Mesenchymal stem cell (in vitro differentiated cells and primary cell): Measurements from ENCODE around the gene RERE.

Experiments used
- DNase-seq: peaks from one replicate; pipeline ENCODE4 v3.0.0-alpha.2; 2013
- H2AFZ ChIP-seq: one replicate; pipeline ENCODE4 v1.6.1; 2013; ENCODE audit warnings: low read depth, mild to moderate bottlenecking, control low read depth, inconsistent platforms, low read length, moderate library complexity
- H2AK5ac ChIP-seq: 2 replicates; pipeline ENCODE4 v1.6.1; 2013; ENCODE audit warnings: low read length, moderate library complexity, mild to moderate bottlenecking, inconsistent platforms; ENCODE audit not compliant: severe bottlenecking
- H2BK120ac ChIP-seq: one replicate; pipeline ENCODE4 v1.6.1; 2013; ENCODE audit warnings: low read depth, mild to moderate bottlenecking, inconsistent platforms, low read length, moderate library complexity
- H2BK12ac ChIP-seq, 2 experiments: one replicate each; pipeline ENCODE4 v1.6.1; 2013; ENCODE audit warnings: inconsistent platforms in 2 of 2, low read length in 2 of 2, mild to moderate bottlenecking in 2 of 2, moderate library complexity in 2 of 2, control low read depth in 1 of 2
- H2BK15ac ChIP-seq: one replicate; pipeline ENCODE4 v1.6.1; 2013; ENCODE audit warnings: mild to moderate bottlenecking, low read depth, inconsistent platforms; ENCODE audit not compliant: poor library complexity, severe bottlenecking
- H2BK5ac ChIP-seq: 2 replicates; pipeline ENCODE4 v1.6.1; 2013; ENCODE audit warnings: low read depth, mild to moderate bottlenecking, low read length, control low read depth, inconsistent platforms; ENCODE audit not compliant: poor library complexity, severe bottlenecking
- H3K14ac ChIP-seq, 2 experiments: one replicate each; pipeline ENCODE4 v1.6.1; 2013; ENCODE audit warnings: inconsistent platforms in 2 of 2, low read length in 2 of 2, control low read depth in 1 of 2, mild to moderate bottlenecking in 1 of 2, moderate library complexity in 1 of 2
- H3K18ac ChIP-seq, 2 experiments: one replicate each; pipeline ENCODE4 v1.6.1; 2013; ENCODE audit warnings: inconsistent platforms in 2 of 2, low read length in 2 of 2, control low read depth in 1 of 2, low read depth in 1 of 2, mild to moderate bottlenecking in 1 of 2
- H3K23ac ChIP-seq, 2 experiments: one replicate each; pipeline ENCODE4 v1.6.1; 2013; ENCODE audit warnings: inconsistent platforms in 2 of 2, low read length in 2 of 2, mild to moderate bottlenecking in 2 of 2, moderate library complexity in 2 of 2, control low read depth in 1 of 2
- H3K27ac ChIP-seq: 2 replicates; pipeline ENCODE4 v1.5.1; 2013; ENCODE audit warnings: mild to moderate bottlenecking, moderate library complexity, low read length, control low read depth, inconsistent platforms; ENCODE audit not compliant: poor library complexity, severe bottlenecking
- H3K27me3 ChIP-seq, 2 experiments: 2 replicates each; pipeline versions ENCODE4 v1.6.1 to v1.7.0; 2013; ENCODE audit warnings: low read length in 2 of 2, mild to moderate bottlenecking in 2 of 2, moderate library complexity in 2 of 2, control low read depth in 1 of 2, inconsistent platforms in 1 of 2; ENCODE audit not compliant: control insufficient read depth in 1 of 2, insufficient read depth in 1 of 2
- H3K36me3 ChIP-seq, 2 experiments: 2 replicates each; pipeline versions ENCODE4 v1.6.1 to v1.7.0; 2013; ENCODE audit warnings: low read length in 2 of 2, control low read depth in 1 of 2, inconsistent platforms in 1 of 2, low read depth in 1 of 2, mild to moderate bottlenecking in 1 of 2; ENCODE audit not compliant: insufficient read depth in 2 of 2, control insufficient read depth in 1 of 2
- H3K4ac ChIP-seq, 2 experiments: one replicate each; pipeline ENCODE4 v1.6.1; 2013; ENCODE audit warnings: inconsistent platforms in 2 of 2, low read length in 2 of 2, mild to moderate bottlenecking in 2 of 2, moderate library complexity in 2 of 2, control low read depth in 1 of 2, low read depth in 1 of 2
- H3K4me1 ChIP-seq: 2 replicates; pipeline ENCODE4 v1.6.1; 2013; ENCODE audit warnings: low read depth, low read length, control low read depth; ENCODE audit not compliant: control insufficient read depth, insufficient read depth
- H3K4me2 ChIP-seq: 2 replicates; pipeline ENCODE4 v1.6.1; 2013; ENCODE audit warnings: low read length, mild to moderate bottlenecking, inconsistent platforms; ENCODE audit not compliant: poor library complexity, severe bottlenecking
- H3K4me3 ChIP-seq, 2 experiments: 2 replicates each; pipeline versions ENCODE4 v1.5.1 to v1.7.0; 2013; ENCODE audit warnings: low read length in 2 of 2, mild to moderate bottlenecking in 2 of 2, control low read depth in 1 of 2, low read depth in 1 of 2; ENCODE audit not compliant: insufficient read depth in 1 of 2
- H3K79me1 ChIP-seq: replicated peaks from 2 replicates; pipeline ENCODE4 v1.6.1; 2013; ENCODE audit warnings: mild to moderate bottlenecking, control low read depth, low read length, inconsistent platforms; ENCODE audit not compliant: poor library complexity, severe bottlenecking
- H3K9ac ChIP-seq: 2 replicates; pipeline ENCODE4 v1.7.0; 2013; ENCODE audit warnings: mild to moderate bottlenecking, low read length, moderate library complexity
- H3K9me3 ChIP-seq: 2 replicates; pipeline ENCODE4 v1.7.0; 2013; ENCODE audit warnings: mild to moderate bottlenecking, low read length; ENCODE audit not compliant: control insufficient read depth
- H4K8ac ChIP-seq: one replicate; pipeline ENCODE4 v1.6.1; 2013; ENCODE audit warnings: inconsistent platforms, mild to moderate bottlenecking, low read length, moderate library complexity
- H4K91ac ChIP-seq: one replicate; pipeline ENCODE4 v1.6.1; 2013; ENCODE audit warnings: mild to moderate bottlenecking, low read length, inconsistent platforms
- WGBS: methylation state at CpG from one replicate; pipeline ENCODE4 v1.1.7; 2013; ENCODE audit warnings: mixed read lengths; 5-methylcytosine and 5-hydroxymethylcytosine counted together

The RERE gene

DNA sequence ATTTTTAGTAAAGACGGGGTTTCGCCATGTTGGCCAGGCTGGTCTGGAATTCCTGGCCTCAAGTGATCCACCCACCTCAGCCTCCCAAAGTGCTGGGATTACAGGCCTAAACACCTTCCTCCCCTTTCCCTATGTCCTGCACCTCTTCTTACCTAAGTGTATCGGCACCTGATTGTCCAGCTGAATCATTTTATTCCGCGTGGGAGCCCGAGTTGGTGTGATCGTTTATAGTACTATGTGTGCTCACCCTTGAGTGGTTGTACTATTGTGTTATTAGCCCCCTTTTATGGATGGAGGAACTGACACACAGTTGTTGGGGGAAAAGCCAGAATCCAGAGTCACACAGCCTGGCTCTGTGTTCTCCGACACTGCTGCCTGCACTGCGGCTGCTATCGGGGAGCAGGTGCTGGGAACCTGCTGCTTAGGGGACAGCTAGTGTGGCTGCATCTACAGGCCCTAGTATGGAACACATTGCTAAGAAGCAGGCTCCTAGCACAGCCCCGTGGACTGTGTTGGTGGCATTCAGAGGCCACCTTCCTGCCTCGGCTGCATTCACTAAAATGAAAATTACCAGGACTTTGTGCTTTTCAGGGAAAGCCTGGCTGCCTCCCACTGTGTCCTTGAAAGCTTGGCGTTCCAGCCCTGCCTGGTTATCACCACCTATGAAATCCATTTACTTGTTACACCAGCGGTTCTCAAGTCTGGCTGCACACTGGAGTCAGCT lies 39.4 kb upstream of the RERE start:
- Histone ChIP-seq H3K27me3 (no peaks in the 10 kb centered on the region), H3K14ac (peak overlapping the region in 1 of 2 experiments; percentile 5), H3K18ac (peak overlapping the region; percentile 37 to 40), H2AK5ac (peak overlapping the region; percentile 38), H3K4ac (peak overlapping the region in 1 of 2 experiments; percentile 60), H3K79me1 (no peaks in the 10 kb centered on the region), H3K9ac (no peak overlapping the region), H3K4me3 (no peak overlapping the region), H2AFZ (no peak overlapping the region), H2BK5ac (no peak overlapping the region), H2BK120ac (no peak overlapping the region), H4K8ac (peak overlapping the region; percentile 0), H2BK15ac (no peak overlapping the region), H3K9me3 (no peaks in the 10 kb centered on the region), H3K27ac (peak overlapping the region; percentile 80), H2BK12ac (peak overlapping the region; percentile 11 to 44), H3K36me3 (peaks cover 45 to 51% of the 10 kb centered on the region in 2 experiments), H3K4me1 (peaks cover 27% of the 10 kb centered on the region), H3K23ac (no peak overlapping the region), H3K4me2 (no peak overlapping the region), H4K91ac (peak overlapping the region; percentile 5)
- no peak for DNase-seq
- whole genome bisulfite sequencing: 93% methylated on average over 14 of the region's 14 CpGs

DNA sequence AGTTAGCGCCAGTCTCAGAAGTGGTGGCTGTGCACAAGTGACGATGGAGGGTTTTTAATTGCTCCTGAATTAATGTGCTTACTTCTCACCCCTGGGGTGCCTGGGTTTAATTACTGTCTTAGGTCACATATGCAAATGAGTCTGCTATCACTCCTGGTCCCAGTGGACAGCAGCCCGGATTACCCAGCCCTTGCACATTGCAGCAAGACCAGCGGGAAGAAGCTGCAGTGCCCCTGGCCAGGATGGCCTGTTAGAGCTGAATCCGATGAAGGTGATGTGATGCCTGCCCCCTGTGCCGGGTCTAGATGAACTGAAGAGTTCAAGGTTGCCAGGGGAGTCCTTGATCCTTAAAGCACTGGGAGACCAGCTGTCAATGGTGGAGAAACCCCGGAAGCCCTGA lies 36.8 kb upstream of the RERE start:
- no peak overlapping the region for H2BK5ac ChIP-seq
- H4K8ac ChIP-seq: no peak overlapping the region
- peaks cover 21% of the 10 kb centered on the region for H3K4me1 ChIP-seq
- H3K27me3 ChIP-seq: no peaks in the 10 kb centered on the region
- no peaks in the 10 kb centered on the region for H3K79me1 ChIP-seq
- H3K23ac ChIP-seq: no peak overlapping the region
- H3K4me2 ChIP-seq: no peak overlapping the region
- 94% methylated on average over 7 of the region's 7 CpGs for WGBS
- no peak overlapping the region for H4K91ac ChIP-seq
- H3K4me3 ChIP-seq: no peak overlapping the region
- H3K27ac ChIP-seq: no peak overlapping the region
- H3K9me3 ChIP-seq: no peaks in the 10 kb centered on the region
- no peak overlapping the region for H2AFZ ChIP-seq
- no peak overlapping the region for H2BK15ac ChIP-seq
- peaks cover 23 to 26% of the 10 kb centered on the region in 2 experiments for H3K36me3 ChIP-seq
- no peak overlapping the region for H3K9ac ChIP-seq
- no peak overlapping the region for H2AK5ac ChIP-seq
- no peak for DNase-seq
- H2BK12ac ChIP-seq: no peak overlapping the region
- H3K4ac ChIP-seq: no peak overlapping the region
- no peak overlapping the region for H3K14ac ChIP-seq
- H2BK120ac ChIP-seq: no peak overlapping the region
- H3K18ac ChIP-seq: peak overlapping the region in 1 of 2 experiments; percentile 17

DNA sequence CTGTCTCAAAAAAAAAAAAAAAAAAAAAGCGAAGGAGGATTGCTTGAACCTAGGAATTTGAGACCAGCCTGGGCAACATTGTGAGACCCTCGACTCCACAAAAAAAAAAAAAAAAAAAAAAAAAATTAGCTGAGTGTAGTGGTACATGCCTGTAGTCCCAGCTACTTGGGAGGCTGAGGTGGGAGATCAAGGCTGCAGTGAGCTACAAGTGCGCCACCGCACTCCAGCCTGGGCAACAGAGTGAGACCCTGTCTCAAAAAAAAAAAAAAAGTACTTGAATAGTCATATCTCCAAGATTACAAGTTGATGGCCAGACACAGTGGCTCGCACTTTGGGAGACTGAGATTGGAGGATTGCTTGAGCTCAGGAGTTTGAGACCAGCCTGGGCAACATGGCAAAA lies 33.6 kb upstream of the RERE start:
- H2AFZ ChIP-seq: no peak overlapping the region
- no peak for DNase-seq
- no peak overlapping the region for H2BK5ac ChIP-seq
- 100% methylated on average over 4 of the region's 5 CpGs for WGBS
- no peaks in the 10 kb centered on the region for H3K79me1 ChIP-seq
- H3K27ac ChIP-seq: no peak overlapping the region
- no peak overlapping the region for H2BK12ac ChIP-seq
- H3K18ac ChIP-seq: no peak overlapping the region
- H2BK120ac ChIP-seq: no peak overlapping the region
- no peaks in the 10 kb centered on the region for H3K9me3 ChIP-seq
- H3K27me3 ChIP-seq: peaks cover 0 to 4% of the 10 kb centered on the region in 2 experiments
- H2AK5ac ChIP-seq: no peak overlapping the region
- no peak overlapping the region for H3K4me2 ChIP-seq
- H3K9ac ChIP-seq: no peak overlapping the region
- no peak overlapping the region for H4K91ac ChIP-seq
- H3K23ac ChIP-seq: no peak overlapping the region
- H3K4me3 ChIP-seq: no peak overlapping the region
- H2BK15ac ChIP-seq: no peak overlapping the region
- no peak overlapping the region for H4K8ac ChIP-seq
- peaks cover 13% of the 10 kb centered on the region for H3K4me1 ChIP-seq
- H3K36me3 ChIP-seq: peaks cover 0 to 5% of the 10 kb centered on the region in 2 experiments
- no peak overlapping the region for H3K4ac ChIP-seq
- H3K14ac ChIP-seq: no peak overlapping the region

DNA sequence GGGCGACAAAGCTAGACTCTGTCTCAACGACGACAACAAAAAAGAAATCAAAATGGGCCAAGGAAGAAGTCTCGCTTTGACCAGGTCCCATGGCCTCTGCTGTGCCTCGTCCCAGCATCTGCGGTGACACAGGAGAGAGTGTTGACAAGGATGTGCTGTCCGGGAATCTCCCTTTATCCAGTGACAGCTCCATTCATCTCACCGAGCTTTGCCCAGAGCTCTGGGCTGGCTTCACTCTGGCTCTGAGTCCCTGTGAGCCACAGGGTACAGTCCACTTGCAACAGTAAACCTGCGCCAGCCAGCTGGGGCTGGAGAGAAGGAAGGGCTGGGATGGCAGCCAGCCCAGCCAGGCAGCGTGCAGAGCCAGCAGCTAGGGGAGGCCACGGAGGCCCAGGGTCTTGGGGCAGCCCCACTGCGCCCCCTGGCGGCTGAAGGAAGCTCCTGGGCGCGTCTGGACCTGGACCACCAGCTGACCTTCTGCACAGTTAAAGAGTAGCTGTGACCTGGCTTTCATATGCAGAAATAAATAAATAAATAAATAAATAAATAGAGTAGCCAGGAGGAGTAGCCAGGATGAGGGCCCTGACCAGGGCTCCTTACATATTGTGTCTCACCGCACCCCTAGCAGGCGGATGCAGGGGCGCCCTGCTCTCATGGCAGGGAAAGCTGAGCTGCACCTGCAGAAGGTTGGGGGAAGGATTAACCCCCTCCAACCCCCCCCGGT lies 31.4 kb upstream of the RERE start:
- H2BK120ac ChIP-seq: peak overlapping the region; percentile 35
- no peak overlapping the region for H3K4me2 ChIP-seq
- H3K4me3 ChIP-seq: no peak overlapping the region
- no peak overlapping the region for H4K91ac ChIP-seq
- DNase-seq: peak; percentile 90
- H3K9ac ChIP-seq: peak overlapping the region; percentile 44
- peaks cover 10% of the 10 kb centered on the region for H3K4me1 ChIP-seq
- no peak overlapping the region for H3K14ac ChIP-seq
- no peaks in the 10 kb centered on the region for H3K9me3 ChIP-seq
- H3K4ac ChIP-seq: peak overlapping the region; percentile 4 to 6
- H3K36me3 ChIP-seq: no peaks in the 10 kb centered on the region
- no peak overlapping the region for H2BK5ac ChIP-seq
- H3K27ac ChIP-seq: no peak overlapping the region
- peak overlapping the region; percentile 57 for H4K8ac ChIP-seq
- no peaks in the 10 kb centered on the region for H3K79me1 ChIP-seq
- H3K27me3 ChIP-seq: peaks cover 0 to 12% of the 10 kb centered on the region in 2 experiments
- H2BK12ac ChIP-seq: peak overlapping the region; percentile 11 to 74
- no peak overlapping the region for H2AFZ ChIP-seq
- H3K18ac ChIP-seq: no peak overlapping the region
- H2AK5ac ChIP-seq: no peak overlapping the region
- 68% methylated on average over 15 of the region's 19 CpGs for WGBS
- no peak overlapping the region for H2BK15ac ChIP-seq
- no peak overlapping the region for H3K23ac ChIP-seq
